ENCODE data around the gene B3GALT5. TPM values are rescaled to one million over a fixed set of nuclear protein-coding genes. Genes with fewer than 3 reads are reported as not detected.

B3GALT5 gene
- total and polyA plus RNA-seq, 12 donors, result 0.07 to 0.60 (median 0.25) TPM; not detected in 2

- intact Hi-C loops (cut with DNase I), result no loop called here
- WGBS, 4 donors, result 80 to 86% (median 83%) methylated on average over 5 of the region's 5 CpGs
- no peak overlapping the region for H3K27ac ChIP-seq
- no peaks in the 10 kb centered on the region for H3K9me3 ChIP-seq (replicated peaks in 1 of 3)
- no peaks in the 10 kb centered on the region for H3K27me3 ChIP-seq
- H3K4me3 ChIP-seq, result no peak overlapping the region
- no peaks in the 10 kb centered on the region for H3K4me1 ChIP-seq (replicated peaks in 1 of 2)
- H3K36me3 ChIP-seq (replicated peaks in 1 of 2), result no peaks in the 10 kb centered on the region
- no peak for TF ChIP-seq POLR2A (IDR thresholded peaks at IDR 0.05)
- no peak for TF ChIP-seq CTCF (IDR thresholded peaks at IDR 0.05)
- no peak for DNase-seq
Observed at GRCh38 chr21:39694750-39695149, 82.0 kb downstream of the B3GALT5 start.

GRCh38 chr21:39696196-39696595 lies 83.5 kb downstream of the B3GALT5 start:
- Histone ChIP-seq H3K9me3 (replicated peaks in 1 of 3) (no peaks in the 10 kb centered on the region), H3K27me3 (no peaks in the 10 kb centered on the region), H3K4me1 (replicated peaks in 1 of 2) (no peaks in the 10 kb centered on the region), H3K4me3 (no peak overlapping the region), H3K27ac (no peak overlapping the region), H3K36me3 (replicated peaks in 1 of 2) (no peaks in the 10 kb centered on the region)
- TF ChIP-seq POLR2A (IDR thresholded peaks at IDR 0.05), result no peak
- no peak for TF ChIP-seq CTCF (IDR thresholded peaks at IDR 0.05)
- WGBS, 4 donors, result 78 to 84% (median 79%) methylated on average over 7 of the region's 7 CpGs
- intact Hi-C loops (cut with DNase I), result no loop called here
- no peak for DNase-seq

GRCh38 chr21:39696618-39697017 lies 83.9 kb downstream of the B3GALT5 start:
- no peak for TF ChIP-seq CTCF (IDR thresholded peaks at IDR 0.05)
- TF ChIP-seq POLR2A (IDR thresholded peaks at IDR 0.05), result no peak
- Histone ChIP-seq H3K27ac (no peak overlapping the region), H3K4me3 (no peak overlapping the region), H3K4me1 (replicated peaks in 1 of 2) (no peaks in the 10 kb centered on the region), H3K9me3 (replicated peaks in 1 of 3) (no peaks in the 10 kb centered on the region), H3K27me3 (no peaks in the 10 kb centered on the region), H3K36me3 (replicated peaks in 1 of 2) (no peaks in the 10 kb centered on the region)
- intact Hi-C loops (cut with DNase I), result no loop called here
- peak; percentile 55 to 82 (median 64) for DNase-seq
- WGBS, 4 donors, result 0 to 46% (median 31%) methylated on average over 1 to 4 of the region's 4 CpGs

GRCh38 chr21:39700318-39700717 lies 87.6 kb downstream of the B3GALT5 start:
- Histone ChIP-seq H3K36me3 (replicated peaks in 1 of 2) (no peaks in the 10 kb centered on the region), H3K9me3 (replicated peaks in 1 of 3) (no peaks in the 10 kb centered on the region), H3K27me3 (peaks cover 8% of the 10 kb centered on the region), H3K4me1 (replicated peaks in 1 of 2) (no peaks in the 10 kb centered on the region), H3K27ac (no peak overlapping the region), H3K4me3 (no peak overlapping the region)
- intact Hi-C loops (cut with DNase I), result no loop called here
- 64 to 90% (median 76%) methylated on average over 2 of the region's 2 CpGs for WGBS, 4 donors
- TF ChIP-seq CTCF (IDR thresholded peaks at IDR 0.05) (no peak), POLR2A (IDR thresholded peaks at IDR 0.05) (no peak)
- no peak for DNase-seq

All from adrenal gland (tissue), 12 donors.